Hematopoietic multipotent progenitor cell treated with erythropoietin and hydrocortisone succinate and interleukin-3 and kit ligand, for 15 days (in vitro differentiated cells): Measurements from ENCODE around the gene AP3B1.
"Not testable (repeated sequence)": the region's sequence is repeated elsewhere in the genome, so short reads cannot be mapped to it uniquely, and the experiment has no call there.

Source experiments
- DNase-seq: peaks from one replicate; pipeline ENCODE4 v3.0.0-alpha.2; 2015; ENCODE audit warnings: low spot score

Gene AP3B1

DNA sequence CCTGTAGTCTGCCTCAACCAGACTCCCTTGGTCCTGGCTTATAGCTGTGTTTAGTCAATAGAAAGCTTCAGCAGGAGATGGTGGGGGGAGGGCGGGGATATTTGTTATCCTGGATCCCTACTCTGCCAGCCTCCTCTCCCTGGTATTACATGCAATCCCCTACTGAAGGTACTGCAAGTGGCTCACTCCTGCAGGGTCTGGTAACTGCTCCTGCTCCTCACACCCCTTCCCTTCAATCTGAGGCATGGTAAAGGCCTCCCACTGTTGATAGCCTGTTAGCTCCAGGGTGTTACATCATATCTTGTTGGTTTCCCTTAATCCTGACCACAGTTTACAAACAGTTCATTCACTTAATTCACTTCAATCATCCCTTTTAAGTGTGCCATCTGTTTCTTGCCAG is 137.5 kb downstream of the AP3B1 start:
- DNase-seq = no peak

DNA sequence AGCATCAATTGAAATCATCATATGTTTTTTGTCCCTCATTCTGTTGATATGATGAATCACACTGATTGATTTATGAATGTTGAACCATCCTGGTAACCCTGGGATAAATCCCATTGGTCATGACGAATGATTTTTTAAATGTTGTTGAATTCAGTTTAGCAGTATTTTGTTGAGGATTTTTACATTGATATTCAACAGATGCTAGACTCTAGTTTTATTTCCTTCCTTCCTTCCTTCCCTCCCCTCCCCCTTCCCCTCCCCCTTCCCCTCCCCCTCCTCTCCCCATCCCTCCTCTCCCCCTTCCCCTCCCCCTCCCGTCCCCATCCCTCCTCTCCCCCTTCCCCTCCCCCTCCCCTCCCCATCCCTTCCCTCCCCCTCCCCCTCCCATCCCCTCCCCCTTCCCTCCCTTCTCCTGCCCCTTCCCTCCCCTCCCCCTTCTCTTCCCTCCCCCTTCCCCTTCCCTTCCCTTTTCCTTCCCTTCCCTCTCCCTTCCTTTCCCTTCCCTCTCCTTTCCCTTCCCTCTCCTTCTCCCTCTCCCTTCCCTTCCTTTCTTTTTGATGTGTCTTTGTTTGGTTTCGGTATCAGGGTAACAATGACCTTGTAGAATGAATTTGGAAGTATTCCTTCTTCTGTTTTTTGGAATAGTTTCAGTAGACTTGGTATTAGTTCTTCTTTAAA is 142.8 kb downstream of the AP3B1 start:
- DNase-seq = no peak

- DNase-seq = no peak
Measured at GRCh38 chr5:78137290-78137689, 157.2 kb downstream of the AP3B1 start.

DNA sequence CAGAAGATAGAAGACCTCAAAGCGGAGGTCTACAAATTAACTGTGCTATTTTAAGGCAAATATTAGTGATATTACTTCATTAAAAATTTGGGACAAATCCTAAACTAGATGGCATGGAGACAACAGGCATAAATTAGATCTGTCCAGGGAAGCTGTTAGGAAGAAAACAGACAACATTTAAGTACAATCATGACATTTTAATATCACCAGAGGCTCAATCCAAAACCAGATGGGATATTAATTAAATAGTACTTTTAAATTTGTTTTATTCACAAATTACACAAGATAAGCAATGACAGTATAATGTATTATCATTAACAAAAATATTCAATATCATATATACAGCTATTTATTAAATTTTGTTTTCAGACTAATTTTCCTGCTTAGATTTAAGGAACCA is 161.1 kb downstream of the AP3B1 start:
- no peak for DNase-seq

- DNase-seq = no peak
Measured at GRCh38 chr5:78132507-78132906, 162.0 kb downstream of the AP3B1 start.

DNA sequence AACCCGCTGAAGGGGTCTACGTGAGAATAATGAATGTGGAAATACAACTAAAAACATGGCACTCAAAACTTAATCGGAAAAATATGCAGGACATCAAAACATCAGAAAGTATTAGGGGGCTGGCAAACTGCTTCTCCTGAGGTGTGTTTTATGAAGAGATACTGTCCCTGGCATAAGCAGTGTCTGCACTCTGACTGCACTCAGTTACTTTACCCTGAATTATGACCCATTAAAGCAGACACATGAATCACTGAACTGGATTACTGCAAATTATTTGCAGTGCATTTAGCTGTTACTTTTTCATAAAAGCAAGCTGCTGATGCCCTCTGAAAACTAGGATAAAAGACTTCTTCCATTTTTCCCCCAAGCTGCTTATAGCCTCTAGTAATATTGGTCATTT is 164.9 kb downstream of the AP3B1 start:
- DNase-seq = no peak

- no peak for DNase-seq
Measured at GRCh38 chr5:78127875-78128274, 166.6 kb downstream of the AP3B1 start.

- no peak for DNase-seq
Measured at GRCh38 chr5:78126536-78126935, 168.0 kb downstream of the AP3B1 start.

DNA sequence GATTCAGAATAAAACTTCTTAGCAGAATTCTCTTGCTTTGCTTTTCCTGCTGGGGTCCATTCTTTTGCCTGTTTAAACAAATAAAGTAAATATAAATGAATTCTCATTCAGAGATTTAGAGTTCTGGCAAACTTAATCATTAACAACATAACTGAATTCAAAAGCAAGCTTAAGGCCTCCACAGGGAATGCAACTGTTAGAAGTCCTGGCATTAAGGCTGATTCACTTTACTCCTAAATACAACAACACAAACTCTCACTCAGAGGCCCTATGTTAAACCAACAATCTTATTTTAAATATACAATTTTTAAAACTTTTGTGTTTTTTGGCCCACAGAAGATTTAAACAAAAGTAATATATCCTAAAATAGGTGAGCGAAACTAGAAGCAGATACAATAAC is 178.3 kb downstream of the AP3B1 start:
- no peak for DNase-seq

DNA sequence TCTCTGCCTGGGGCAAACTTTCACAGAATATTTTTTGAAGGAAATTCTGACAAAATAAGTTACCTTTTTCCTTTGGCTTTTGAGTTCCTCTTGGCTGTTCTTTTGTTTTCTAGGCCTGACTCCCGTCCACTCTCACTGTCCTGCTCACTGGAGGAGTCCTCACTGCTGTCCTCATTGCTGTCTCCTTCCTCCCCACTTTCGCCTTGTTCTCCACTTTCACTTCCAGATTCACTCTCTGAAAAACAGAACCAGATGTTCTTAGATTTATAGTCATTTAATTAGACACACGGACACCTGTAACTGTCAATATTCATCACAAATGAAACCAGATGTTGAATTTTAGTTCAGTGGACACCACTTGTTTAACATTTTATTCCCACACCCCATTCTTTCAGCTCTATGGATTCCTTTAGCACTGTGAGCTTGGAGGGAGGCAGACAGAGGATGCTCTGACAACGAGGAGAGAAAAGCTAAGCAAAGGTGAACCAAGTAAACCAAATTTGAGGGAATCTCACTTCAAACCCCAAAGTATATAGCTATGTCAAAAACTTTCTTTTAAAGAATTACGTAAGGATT is 180.7 kb downstream of the AP3B1 start:
- DNase-seq = no peak

DNA sequence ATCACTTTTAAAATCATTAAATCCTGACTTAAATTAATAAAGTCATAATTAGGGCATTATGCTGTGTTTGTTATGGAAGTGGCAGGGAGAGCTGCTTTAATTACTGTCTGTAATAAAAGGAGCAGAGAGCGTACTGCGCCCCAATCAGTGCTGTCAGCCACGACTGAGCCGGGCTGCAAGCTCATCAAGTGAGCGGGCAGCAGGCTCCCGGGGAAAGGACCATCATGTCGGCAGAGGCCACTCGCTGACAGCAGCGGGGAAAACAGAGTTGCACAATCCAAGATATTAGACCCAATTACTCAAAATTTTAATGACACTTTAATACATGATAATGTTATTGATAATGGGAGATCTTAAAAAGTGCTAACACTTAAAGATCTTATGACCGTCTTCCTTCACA is 181.6 kb downstream of the AP3B1 start:
- DNase-seq = no peak

GRCh38 chr5:78109891-78110324 is 184.6 kb downstream of the AP3B1 start:
- DNase-seq = no peak

GRCh38 chr5:78108564-78108963 is 185.9 kb downstream of the AP3B1 start:
- DNase-seq = no peak

DNA sequence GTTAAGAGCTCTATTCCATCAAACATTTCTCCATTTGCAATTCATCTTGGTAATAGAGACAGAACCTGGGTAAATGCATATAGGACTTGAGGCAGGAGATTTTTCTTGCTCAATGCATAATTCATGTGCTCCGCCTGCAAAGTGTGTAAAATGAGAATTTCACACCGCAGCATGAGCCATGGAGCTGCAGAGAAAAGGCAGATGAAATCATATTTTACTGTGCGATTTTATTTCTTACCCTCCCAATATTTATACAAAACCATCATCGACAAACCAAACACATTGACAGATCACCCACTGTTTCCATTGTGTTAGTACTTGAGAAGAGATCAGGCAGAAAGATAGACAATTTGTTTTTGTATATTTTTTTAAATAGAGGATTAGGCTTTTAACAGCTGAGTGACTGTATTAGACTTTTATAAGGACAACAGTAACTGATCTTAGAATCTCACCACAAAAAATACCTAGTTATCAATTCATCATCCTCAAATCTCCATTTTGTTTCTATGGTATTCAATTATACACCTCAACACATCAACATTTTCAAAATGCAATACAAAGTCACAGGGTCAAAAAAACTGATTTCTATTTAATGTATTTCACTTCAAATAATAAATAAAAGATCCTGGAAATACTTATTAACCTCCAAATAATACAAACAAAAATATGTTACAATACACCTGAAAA is 191.1 kb downstream of the AP3B1 start:
- DNase-seq = no peak

DNA sequence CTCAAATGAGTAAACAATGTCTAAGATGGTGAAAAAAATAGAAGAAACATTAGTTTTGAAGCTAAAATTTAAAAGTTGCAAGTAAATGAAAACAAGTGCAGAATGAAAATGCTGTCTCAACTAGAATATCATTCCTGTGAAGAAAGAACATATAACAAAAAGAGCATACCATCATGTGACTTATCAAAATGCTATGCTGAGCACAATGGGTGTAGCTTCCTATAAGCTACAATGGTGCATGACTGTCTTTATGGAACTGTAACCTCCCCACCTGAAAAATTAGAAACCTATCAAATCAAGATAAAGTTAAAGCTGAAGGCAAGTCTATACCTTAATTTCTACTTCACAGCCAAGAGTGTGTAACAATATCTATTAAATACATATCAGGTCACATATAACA is 192.0 kb downstream of the AP3B1 start:
- no peak for DNase-seq

DNA sequence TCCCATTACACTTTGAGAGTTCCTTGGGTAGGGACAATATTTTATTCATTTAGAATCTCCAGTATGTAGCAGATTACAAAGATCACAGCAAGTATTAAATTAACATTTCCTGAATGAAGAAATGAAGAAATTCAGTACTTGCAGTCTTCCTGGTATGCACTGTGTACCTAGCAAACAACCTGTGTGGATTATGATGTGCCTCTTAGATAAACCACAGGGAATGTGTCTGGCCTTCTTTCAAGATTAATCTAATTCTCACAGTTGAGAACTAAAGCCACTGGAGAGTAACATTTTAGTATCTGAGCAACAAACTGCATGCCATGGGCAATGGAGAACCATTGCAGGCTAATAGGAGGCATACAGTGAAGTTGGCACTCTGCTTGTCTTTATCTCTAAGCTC is 199.4 kb downstream of the AP3B1 start:
- DNase-seq = no peak

- no peak for DNase-seq
Measured at GRCh38 chr5:78090002-78090401, 204.5 kb downstream of the AP3B1 start.

GRCh38 chr5:78078858-78079257 is 215.6 kb downstream of the AP3B1 start:
- DNase-seq = no peak

DNA sequence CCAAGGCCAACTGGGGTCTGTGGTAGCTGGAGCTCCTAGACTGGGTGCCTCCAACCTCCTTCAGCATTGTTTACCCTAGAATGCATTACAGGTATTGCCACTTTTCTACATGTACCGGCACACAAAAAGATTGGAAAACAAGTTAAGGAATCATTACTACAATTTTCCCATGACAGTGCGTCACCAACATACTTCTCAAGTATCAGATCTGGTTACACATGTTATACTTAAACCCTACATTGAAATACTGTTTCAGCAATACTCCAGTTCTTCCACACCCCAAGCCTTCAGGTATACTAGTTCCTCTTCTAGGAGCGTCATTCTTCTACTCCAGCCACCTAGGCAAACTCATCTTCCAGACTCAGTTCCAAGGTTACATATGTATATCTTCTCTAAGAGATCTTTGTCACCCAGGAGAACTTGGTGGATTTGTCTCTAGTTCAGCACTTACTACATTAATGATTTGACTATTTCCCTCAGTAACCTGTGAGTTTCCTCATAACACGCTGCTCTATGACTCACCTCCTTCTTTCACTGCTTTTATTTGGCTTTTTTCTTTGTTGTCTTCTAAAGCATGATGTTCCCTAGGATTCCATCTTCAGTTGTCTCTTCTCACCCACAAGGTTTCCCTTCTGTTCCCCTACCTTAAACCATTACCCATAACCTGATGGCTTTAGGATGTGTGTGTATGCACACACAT is 217.0 kb downstream of the AP3B1 start:
- DNase-seq = no peak

GRCh38 chr5:78076351-78076750 is 218.1 kb downstream of the AP3B1 start:
- DNase-seq = no peak

GRCh38 chr5:78075301-78075700 is 219.2 kb downstream of the AP3B1 start:
- no peak for DNase-seq

- not testable (repeated sequence) for DNase-seq
Measured at GRCh38 chr5:78070691-78071090, 223.8 kb downstream of the AP3B1 start.

DNA sequence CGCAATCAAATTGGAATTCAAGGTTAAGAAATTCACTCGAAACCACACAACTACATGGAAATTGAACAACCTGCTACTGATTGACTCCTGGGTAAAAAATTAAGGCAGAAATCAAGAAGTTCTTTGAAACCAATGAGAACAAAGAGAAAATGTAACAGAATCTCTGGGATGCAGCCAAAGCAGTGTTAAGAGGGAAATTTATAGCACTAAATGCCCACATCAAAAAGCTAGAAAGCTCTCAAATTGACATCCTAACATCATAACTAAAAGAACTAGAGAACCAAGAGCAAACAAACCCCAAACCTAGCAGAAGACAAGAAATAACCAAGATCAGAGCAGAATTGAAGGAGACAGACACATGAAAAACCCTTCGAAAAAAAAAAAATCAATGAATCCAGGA is 226.9 kb downstream of the AP3B1 start:
- DNase-seq = not testable (repeated sequence)
